ENCODE results near the gene SRGAP1. TPM values are rescaled to one million over a fixed set of nuclear protein-coding genes. Genes with fewer than 3 reads are reported as not detected.
"Not testable (repeated sequence)": the region's sequence is repeated elsewhere in the genome, so short reads cannot be mapped to it uniquely, and the experiment has no call there.

The SRGAP1 gene
- total RNA-seq, 1 donor: 26.1 TPM

GRCh38 chr12:63877693-63878092 is 33.2 kb downstream of the SRGAP1 start:
- no peak for DNase-seq (ENCODE audit: insufficient read length, low spot score, missing footprints)
- H3K9me3 ChIP-seq (ENCODE audit: low read depth, low read length): no peaks in the 10 kb centered on the region
- peaks cover 3% of the 10 kb centered on the region for H3K4me1 ChIP-seq (ENCODE audit: insufficient read depth, low read length)
- H4K20me1 ChIP-seq (ENCODE audit: insufficient read depth, low read length): peaks cover 9% of the 10 kb centered on the region
- no peak overlapping the region for H2AFZ ChIP-seq (ENCODE audit: low read length)
- no peak for TF ChIP-seq CTCF (IDR thresholded peaks at IDR 0.05; ENCODE audit: extremely low read depth, low read depth, low read length)
- no peak overlapping the region for H3K27ac ChIP-seq (ENCODE audit: low read depth, low read length)
- H3K79me2 ChIP-seq (ENCODE audit: insufficient read depth, low read length): peaks cover 96% of the 10 kb centered on the region
- no peaks in the 10 kb centered on the region for H3K27me3 ChIP-seq (ENCODE audit: insufficient read depth, low read length)
- H3K4me3 ChIP-seq (ENCODE audit: insufficient read depth, low read length): no peak overlapping the region
- no peak overlapping the region for H3K4me2 ChIP-seq (ENCODE audit: insufficient read depth, low read length)
- no peaks in the 10 kb centered on the region for H3K36me3 ChIP-seq (ENCODE audit: insufficient read depth, low read length)

- H3K27ac ChIP-seq (ENCODE audit: low read depth, low read length); H3K4me2 ChIP-seq (ENCODE audit: insufficient read depth, low read length); H3K27me3 ChIP-seq (ENCODE audit: insufficient read depth, low read length); H2AFZ ChIP-seq (ENCODE audit: low read length); H3K4me3 ChIP-seq (ENCODE audit: insufficient read depth, low read length); DNase-seq (ENCODE audit: insufficient read length, low spot score, missing footprints); H3K36me3 ChIP-seq (ENCODE audit: insufficient read depth, low read length); H3K4me1 ChIP-seq (ENCODE audit: insufficient read depth, low read length); H3K9me3 ChIP-seq (ENCODE audit: low read depth, low read length); H4K20me1 ChIP-seq (ENCODE audit: insufficient read depth, low read length): not testable (repeated sequence)
- H3K79me2 ChIP-seq (ENCODE audit: insufficient read depth, low read length): peaks cover 90% of the 10 kb centered on the region
Measured at GRCh38 chr12:63880235-63880634, 35.7 kb downstream of the SRGAP1 start.

- Histone ChIP-seq H3K4me3 (ENCODE audit: insufficient read depth, low read length) (no peak overlapping the region), H4K20me1 (ENCODE audit: insufficient read depth, low read length) (peaks cover 5% of the 10 kb centered on the region), H3K79me2 (ENCODE audit: insufficient read depth, low read length) (peaks cover 89% of the 10 kb centered on the region), H3K36me3 (ENCODE audit: insufficient read depth, low read length) (no peaks in the 10 kb centered on the region), H3K4me1 (ENCODE audit: insufficient read depth, low read length) (peaks cover 3% of the 10 kb centered on the region), H3K4me2 (ENCODE audit: insufficient read depth, low read length) (no peak overlapping the region), H3K9me3 (ENCODE audit: low read depth, low read length) (no peaks in the 10 kb centered on the region), H2AFZ (ENCODE audit: low read length) (no peak overlapping the region), H3K27ac (ENCODE audit: low read depth, low read length) (no peak overlapping the region), H3K27me3 (ENCODE audit: insufficient read depth, low read length) (no peaks in the 10 kb centered on the region)
- no peak for TF ChIP-seq CTCF (IDR thresholded peaks at IDR 0.05; ENCODE audit: extremely low read depth, low read depth, low read length)
- no peak for DNase-seq (ENCODE audit: insufficient read length, low spot score, missing footprints)
Measured at GRCh38 chr12:63880742-63881263, 36.3 kb downstream of the SRGAP1 start.

GRCh38 chr12:63882844-63883243 is 38.3 kb downstream of the SRGAP1 start:
- Histone ChIP-seq H3K27ac (ENCODE audit: low read depth, low read length) (no peak overlapping the region), H4K20me1 (ENCODE audit: insufficient read depth, low read length) (peaks cover 2% of the 10 kb centered on the region), H3K79me2 (ENCODE audit: insufficient read depth, low read length) (peaks cover 87% of the 10 kb centered on the region), H3K4me3 (ENCODE audit: insufficient read depth, low read length) (no peak overlapping the region), H3K36me3 (ENCODE audit: insufficient read depth, low read length) (no peaks in the 10 kb centered on the region), H3K4me2 (ENCODE audit: insufficient read depth, low read length) (no peak overlapping the region), H3K9me3 (ENCODE audit: low read depth, low read length) (no peaks in the 10 kb centered on the region), H3K4me1 (ENCODE audit: insufficient read depth, low read length) (no peaks in the 10 kb centered on the region), H2AFZ (ENCODE audit: low read length) (no peak overlapping the region), H3K27me3 (ENCODE audit: insufficient read depth, low read length) (no peaks in the 10 kb centered on the region)
- DNase-seq (ENCODE audit: insufficient read length, low spot score, missing footprints): peak; percentile 31
- TF ChIP-seq CTCF (IDR thresholded peaks at IDR 0.05; ENCODE audit: extremely low read depth, low read depth, low read length): no peak
